Activated CD4-positive, alpha-beta memory T cell treated with anti-CD3 and anti-CD28 coated beads, Interleukin-2, amount 10 ng/mL, durations not matched to agents 7 days and 5 days (primary cell): ENCODE data around the gene ALK. TPM values are rescaled to one million over a fixed set of nuclear protein-coding genes. Genes with fewer than 3 reads are reported as not detected.

Experiments
- CTCF ChIA-PET: fragments of 350-600 bp; sonication (Branson Sonifier 250); formaldehyde crosslinking; loops from one replicate; lab custom pipeline; 2021; ENCODE audit warnings: antibody characterized with exemption, inconsistent platforms; lab: Charles Lee
- POLR2A ChIA-PET: fragments of 350-600 bp; sonication (Branson Sonifier 250); formaldehyde crosslinking; loops from one replicate; lab custom pipeline; 2021; ENCODE audit warnings: antibody characterized with exemption; lab: Charles Lee
- DNase-seq: peaks from one replicate; pipeline ENCODE4 v3.0.0-alpha.2; 2020
- H3K27ac Mint-ChIP-seq: one replicate; pipeline ENCODE4 v1.8.0; 2021; ENCODE audit warnings: mild to moderate bottlenecking, mixed read lengths
- H3K27me3 Mint-ChIP-seq: one replicate; pipeline ENCODE4 v1.8.0; 2021; ENCODE audit warnings: mixed read lengths
- H3K36me3 Mint-ChIP-seq: one replicate; pipeline ENCODE4 v1.8.0; 2021; ENCODE audit warnings: low read depth, mixed read lengths
- H3K4me1 Mint-ChIP-seq: one replicate; pipeline ENCODE4 v1.8.0; 2021; ENCODE audit warnings: mixed read lengths
- H3K4me3 Mint-ChIP-seq: one replicate; pipeline ENCODE4 v1.8.0; 2021; ENCODE audit warnings: mild to moderate bottlenecking, mixed read lengths
- H3K9me3 Mint-ChIP-seq: one replicate; pipeline ENCODE4 v1.8.0; 2021; ENCODE audit warnings: mixed read lengths
- total RNA-seq, 2 experiments: library from RNA; stranded (reverse); gene quantifications; one replicate each; pipeline ENCODE4 v1.2.3, GENCODE V29; 2021

Gene ALK
- total RNA-seq, 2 experiments from 2014 or later = not detected

GRCh38 chr2:29582062-29582461 lies 339.3 kb downstream of the ALK start:
- Mint-ChIP-seq H3K9me3 (no peaks in the 10 kb centered on the region), H3K36me3 (no peaks in the 10 kb centered on the region), H3K4me3 (no peak overlapping the region), H3K27ac (no peak overlapping the region), H3K4me1 (no peaks in the 10 kb centered on the region), H3K27me3 (no peaks in the 10 kb centered on the region)
- POLR2A ChIA-PET = no interaction called here
- CTCF ChIA-PET = no interaction called here
- no peak for DNase-seq

- no peak for DNase-seq
- H3K4me1 Mint-ChIP-seq = no peaks in the 10 kb centered on the region
- H3K27me3 Mint-ChIP-seq = no peaks in the 10 kb centered on the region
- ChIA-PET CTCF (no interaction called here), POLR2A (no interaction called here)
- no peak overlapping the region for H3K27ac Mint-ChIP-seq
- no peak overlapping the region for H3K4me3 Mint-ChIP-seq
- no peaks in the 10 kb centered on the region for H3K36me3 Mint-ChIP-seq
- H3K9me3 Mint-ChIP-seq = no peaks in the 10 kb centered on the region
Measured at GRCh38 chr2:29580223-29580622, 341.2 kb downstream of the ALK start.

DNA sequence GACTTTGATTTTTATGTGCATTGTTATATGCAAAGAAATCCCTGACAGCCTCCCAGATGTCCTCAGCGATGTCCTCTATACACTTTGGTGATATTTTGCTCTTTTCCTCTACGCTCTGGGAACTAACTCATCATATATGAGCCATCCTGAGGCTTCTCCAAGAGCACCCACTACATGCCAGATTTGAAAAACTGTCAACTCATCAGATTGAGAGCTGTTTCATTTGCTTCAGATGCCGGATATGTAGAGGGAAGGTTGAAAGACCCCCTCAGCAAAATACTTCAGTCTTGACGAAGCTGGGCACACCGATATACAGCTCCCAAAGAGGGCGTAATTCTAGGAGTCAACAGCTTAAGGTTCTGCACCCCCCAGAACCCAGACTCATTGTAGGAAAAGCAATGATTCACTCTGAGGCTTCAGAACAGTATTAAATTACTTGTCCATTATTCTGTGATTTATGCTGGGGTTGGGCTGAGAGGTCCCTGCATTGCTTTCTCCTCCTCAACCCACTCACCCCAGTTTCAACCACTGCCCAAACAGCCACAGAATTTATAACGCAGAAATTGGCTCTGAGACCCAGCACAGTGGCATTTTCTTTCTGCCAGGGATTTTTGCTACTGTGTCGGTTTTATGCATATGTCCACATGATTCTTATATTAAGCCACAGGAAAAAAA lies 341.8 kb downstream of the ALK start:
- Mint-ChIP-seq H3K4me3 (no peak overlapping the region), H3K36me3 (no peaks in the 10 kb centered on the region), H3K27ac (no peak overlapping the region), H3K4me1 (no peaks in the 10 kb centered on the region), H3K27me3 (no peaks in the 10 kb centered on the region), H3K9me3 (no peaks in the 10 kb centered on the region)
- no peak for DNase-seq
- POLR2A ChIA-PET = no interaction called here
- CTCF ChIA-PET = no interaction called here

DNA sequence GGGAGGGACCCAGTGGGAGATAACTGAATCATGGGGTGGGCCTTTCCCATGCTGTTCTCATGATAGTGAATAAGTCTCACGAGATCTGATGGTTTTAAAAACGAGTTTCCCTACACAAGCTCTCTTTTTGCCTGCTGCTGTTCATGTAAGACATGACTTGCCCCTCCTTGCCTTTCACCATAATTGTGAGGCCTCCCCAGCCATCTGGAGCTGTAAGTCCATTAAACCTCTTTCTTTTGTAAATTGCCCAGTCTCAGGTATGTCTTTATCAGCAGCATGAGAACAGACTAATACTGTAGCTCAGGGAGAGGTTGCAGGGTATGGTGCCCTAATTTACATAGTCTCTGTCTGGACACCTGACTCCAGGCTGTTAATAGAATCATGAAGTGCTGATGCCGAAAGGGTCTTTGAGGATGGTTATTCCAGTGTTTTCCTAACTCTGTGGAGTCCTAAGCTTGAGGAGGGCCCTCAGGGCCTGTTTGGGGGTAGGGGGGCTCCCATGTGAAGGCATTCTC lies 343.2 kb downstream of the ALK start:
- H3K27me3 Mint-ChIP-seq = no peaks in the 10 kb centered on the region
- ChIA-PET POLR2A (no interaction called here), CTCF (no interaction called here)
- no peaks in the 10 kb centered on the region for H3K9me3 Mint-ChIP-seq
- H3K4me1 Mint-ChIP-seq = no peaks in the 10 kb centered on the region
- no peak overlapping the region for H3K4me3 Mint-ChIP-seq
- no peak overlapping the region for H3K27ac Mint-ChIP-seq
- no peaks in the 10 kb centered on the region for H3K36me3 Mint-ChIP-seq
- no peak for DNase-seq

DNA sequence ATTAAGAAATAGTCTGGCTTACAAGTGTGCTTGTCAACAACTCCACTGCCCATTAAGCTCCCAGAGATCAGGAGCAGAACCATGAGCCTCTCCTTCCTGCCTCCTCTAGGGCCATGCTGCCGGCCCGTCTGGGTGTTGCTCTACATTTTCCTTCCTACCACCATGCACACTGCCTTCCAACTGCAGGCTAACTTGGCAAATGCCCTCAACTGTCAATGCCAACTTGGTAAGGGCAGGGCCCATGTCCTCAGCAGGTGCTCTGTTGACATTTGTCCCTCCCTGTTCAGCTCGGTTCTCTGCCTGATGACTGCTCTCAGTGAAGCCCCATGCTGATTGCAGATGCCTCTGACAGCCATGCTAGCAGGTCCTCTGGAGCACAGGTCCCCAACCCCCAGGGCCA lies 345.2 kb downstream of the ALK start:
- H3K4me3 Mint-ChIP-seq = no peak overlapping the region
- DNase-seq = no peak
- CTCF ChIA-PET = no interaction called here
- H3K4me1 Mint-ChIP-seq = no peaks in the 10 kb centered on the region
- H3K36me3 Mint-ChIP-seq = no peaks in the 10 kb centered on the region
- H3K9me3 Mint-ChIP-seq = no peaks in the 10 kb centered on the region
- H3K27me3 Mint-ChIP-seq = no peaks in the 10 kb centered on the region
- POLR2A ChIA-PET = no interaction called here
- no peak overlapping the region for H3K27ac Mint-ChIP-seq

GRCh38 chr2:29575370-29575890 lies 346.0 kb downstream of the ALK start:
- no peaks in the 10 kb centered on the region for H3K9me3 Mint-ChIP-seq
- H3K4me1 Mint-ChIP-seq = no peaks in the 10 kb centered on the region
- DNase-seq = no peak
- H3K36me3 Mint-ChIP-seq = no peaks in the 10 kb centered on the region
- POLR2A ChIA-PET = no interaction called here
- H3K27me3 Mint-ChIP-seq = no peaks in the 10 kb centered on the region
- CTCF ChIA-PET = no interaction called here
- H3K4me3 Mint-ChIP-seq = no peak overlapping the region
- H3K27ac Mint-ChIP-seq = no peak overlapping the region

- CTCF ChIA-PET = no interaction called here
- Mint-ChIP-seq H3K9me3 (no peaks in the 10 kb centered on the region), H3K4me1 (no peaks in the 10 kb centered on the region), H3K27me3 (peaks cover 5% of the 10 kb centered on the region), H3K4me3 (no peak overlapping the region), H3K27ac (no peak overlapping the region), H3K36me3 (no peaks in the 10 kb centered on the region)
- DNase-seq = no peak
- POLR2A ChIA-PET = no interaction called here
Measured at GRCh38 chr2:29573612-29574011, 347.8 kb downstream of the ALK start.

- Mint-ChIP-seq H3K27me3 (peaks cover 5% of the 10 kb centered on the region), H3K4me3 (no peak overlapping the region), H3K36me3 (no peaks in the 10 kb centered on the region), H3K9me3 (no peaks in the 10 kb centered on the region), H3K27ac (no peak overlapping the region), H3K4me1 (no peaks in the 10 kb centered on the region)
- no peak for DNase-seq
- CTCF ChIA-PET = no interaction called here
- POLR2A ChIA-PET = no interaction called here
Measured at GRCh38 chr2:29573147-29573546, 348.2 kb downstream of the ALK start.

DNA sequence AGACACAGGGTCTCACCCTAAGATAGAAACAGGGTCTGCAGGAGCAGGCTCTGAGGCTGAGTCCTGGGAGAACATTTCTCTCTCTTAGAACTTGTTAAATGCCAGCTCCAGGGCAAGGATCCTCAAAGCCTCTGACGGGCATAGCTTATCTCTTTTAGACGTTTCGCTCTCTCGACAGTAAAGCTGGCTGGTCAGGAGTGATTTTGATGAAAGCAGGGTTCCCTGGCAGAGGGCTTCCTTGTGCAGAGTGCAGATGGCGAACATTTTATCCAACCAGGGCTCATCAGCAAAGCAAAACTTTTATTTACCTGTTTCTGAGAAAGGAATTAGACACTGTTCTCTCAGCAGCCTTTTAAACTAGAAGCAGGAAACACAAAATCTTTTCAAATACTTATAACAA lies 350.8 kb downstream of the ALK start:
- Mint-ChIP-seq H3K4me1 (no peaks in the 10 kb centered on the region), H3K9me3 (no peaks in the 10 kb centered on the region), H3K4me3 (no peak overlapping the region), H3K27me3 (peaks cover 5% of the 10 kb centered on the region), H3K36me3 (no peaks in the 10 kb centered on the region), H3K27ac (no peak overlapping the region)
- ChIA-PET CTCF (no interaction called here), POLR2A (no interaction called here)
- no peak for DNase-seq

DNA sequence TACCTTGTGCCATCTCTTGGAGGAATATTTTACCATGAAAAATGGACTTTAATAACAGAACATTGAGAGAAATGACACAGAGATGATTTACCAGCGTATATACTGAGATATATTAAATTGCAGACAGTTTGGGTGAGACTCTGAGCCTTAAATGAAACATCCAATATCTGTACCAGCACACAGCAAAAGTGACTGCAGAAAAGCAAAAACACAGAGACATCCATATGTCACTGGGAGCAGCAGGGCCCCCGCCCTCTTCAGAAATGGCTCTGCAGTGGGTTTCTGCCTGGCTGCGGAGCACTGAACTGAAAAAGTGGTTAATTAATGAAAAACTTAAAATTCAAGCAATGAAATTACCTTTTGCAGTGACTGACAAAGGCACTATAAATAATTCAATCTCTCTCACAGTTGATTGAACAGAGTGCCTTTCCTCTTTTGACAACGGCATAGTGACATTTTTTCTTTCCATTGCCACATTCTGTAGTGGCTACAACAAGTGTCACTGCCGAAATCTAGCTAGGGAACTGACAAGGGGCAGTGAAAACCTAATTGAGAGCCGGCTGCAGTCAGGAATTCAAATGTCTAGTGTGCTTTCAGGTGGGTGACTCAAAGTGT lies 353.4 kb downstream of the ALK start:
- POLR2A ChIA-PET = no interaction called here
- no peaks in the 10 kb centered on the region for H3K9me3 Mint-ChIP-seq
- H3K4me1 Mint-ChIP-seq = no peaks in the 10 kb centered on the region
- CTCF ChIA-PET = no interaction called here
- no peak for DNase-seq
- peaks cover 5% of the 10 kb centered on the region for H3K27me3 Mint-ChIP-seq
- no peak overlapping the region for H3K4me3 Mint-ChIP-seq
- no peak overlapping the region for H3K27ac Mint-ChIP-seq
- H3K36me3 Mint-ChIP-seq = no peaks in the 10 kb centered on the region

- no peak overlapping the region for H3K4me3 Mint-ChIP-seq
- H3K36me3 Mint-ChIP-seq = no peaks in the 10 kb centered on the region
- H3K27me3 Mint-ChIP-seq = peaks cover 2% of the 10 kb centered on the region
- H3K9me3 Mint-ChIP-seq = no peaks in the 10 kb centered on the region
- no peak overlapping the region for H3K27ac Mint-ChIP-seq
- DNase-seq = no peak
- H3K4me1 Mint-ChIP-seq = no peaks in the 10 kb centered on the region
- ChIA-PET CTCF (no interaction called here), POLR2A (no interaction called here)
Measured at GRCh38 chr2:29563697-29564096, 357.7 kb downstream of the ALK start.

GRCh38 chr2:29562896-29563295 lies 358.5 kb downstream of the ALK start:
- ChIA-PET CTCF (no interaction called here), POLR2A (no interaction called here)
- peaks cover 3% of the 10 kb centered on the region for H3K27me3 Mint-ChIP-seq
- DNase-seq = no peak
- H3K36me3 Mint-ChIP-seq = no peaks in the 10 kb centered on the region
- no peaks in the 10 kb centered on the region for H3K4me1 Mint-ChIP-seq
- H3K9me3 Mint-ChIP-seq = no peaks in the 10 kb centered on the region
- no peak overlapping the region for H3K27ac Mint-ChIP-seq
- H3K4me3 Mint-ChIP-seq = no peak overlapping the region

GRCh38 chr2:29562319-29562718 lies 359.1 kb downstream of the ALK start:
- no peaks in the 10 kb centered on the region for H3K4me1 Mint-ChIP-seq
- ChIA-PET POLR2A (no interaction called here), CTCF (no interaction called here)
- H3K4me3 Mint-ChIP-seq = no peak overlapping the region
- no peak for DNase-seq
- H3K36me3 Mint-ChIP-seq = no peaks in the 10 kb centered on the region
- no peaks in the 10 kb centered on the region for H3K9me3 Mint-ChIP-seq
- H3K27ac Mint-ChIP-seq = no peak overlapping the region
- H3K27me3 Mint-ChIP-seq = peaks cover 3% of the 10 kb centered on the region

DNA sequence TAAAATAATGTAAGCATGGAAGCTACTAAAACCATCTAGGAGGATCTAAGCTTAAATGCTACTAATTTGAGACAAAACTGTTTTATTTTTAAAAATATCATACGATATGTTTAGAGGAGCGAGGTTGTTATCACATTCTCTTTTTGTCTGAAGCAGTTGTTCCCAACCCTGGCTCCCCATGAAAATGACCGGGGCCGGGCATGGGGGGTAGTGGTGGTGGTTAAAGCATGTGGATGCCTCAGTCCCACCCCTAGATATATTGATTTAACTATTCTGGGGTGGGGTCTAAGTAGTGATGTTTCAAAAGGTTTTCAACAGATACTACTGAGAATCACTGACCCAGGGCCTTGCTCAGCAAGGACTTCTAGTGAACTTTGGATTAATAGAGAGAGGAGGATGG lies 359.8 kb downstream of the ALK start:
- no peaks in the 10 kb centered on the region for H3K36me3 Mint-ChIP-seq
- no peaks in the 10 kb centered on the region for H3K9me3 Mint-ChIP-seq
- no peaks in the 10 kb centered on the region for H3K4me1 Mint-ChIP-seq
- POLR2A ChIA-PET = no interaction called here
- DNase-seq = no peak
- no peak overlapping the region for H3K27ac Mint-ChIP-seq
- CTCF ChIA-PET = no interaction called here
- H3K27me3 Mint-ChIP-seq = peaks cover 4% of the 10 kb centered on the region
- H3K4me3 Mint-ChIP-seq = no peak overlapping the region
